ENCODE measurements around the gene A1CF.
"Not testable (repeated sequence)": the region's sequence is repeated elsewhere in the genome, so short reads cannot be mapped to it uniquely, and the experiment has no call there.

Gene A1CF

DNA sequence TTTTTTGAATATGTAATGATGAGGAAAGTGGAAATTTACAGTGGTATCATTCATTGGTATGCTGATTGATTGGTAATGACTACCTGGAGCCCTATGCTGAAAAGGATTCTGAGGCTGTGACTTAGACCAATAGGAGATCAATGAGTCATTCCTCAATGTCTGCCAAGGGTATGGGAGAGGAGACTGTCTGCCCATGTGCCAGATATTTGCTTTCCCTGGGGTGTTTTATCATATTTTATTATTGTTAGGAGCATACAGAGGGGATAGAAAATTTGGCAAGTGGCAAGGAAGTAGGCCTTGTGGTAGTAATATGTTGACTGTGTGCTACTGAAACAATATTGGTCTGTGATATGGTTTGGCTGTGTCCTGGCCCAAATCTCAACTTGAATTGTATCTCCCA is 90.9 kb downstream of the A1CF start:
- DNase-seq (ENCODE audit: low read depth in 2 of 3, low spot score in 2 of 3): no peak

DNA sequence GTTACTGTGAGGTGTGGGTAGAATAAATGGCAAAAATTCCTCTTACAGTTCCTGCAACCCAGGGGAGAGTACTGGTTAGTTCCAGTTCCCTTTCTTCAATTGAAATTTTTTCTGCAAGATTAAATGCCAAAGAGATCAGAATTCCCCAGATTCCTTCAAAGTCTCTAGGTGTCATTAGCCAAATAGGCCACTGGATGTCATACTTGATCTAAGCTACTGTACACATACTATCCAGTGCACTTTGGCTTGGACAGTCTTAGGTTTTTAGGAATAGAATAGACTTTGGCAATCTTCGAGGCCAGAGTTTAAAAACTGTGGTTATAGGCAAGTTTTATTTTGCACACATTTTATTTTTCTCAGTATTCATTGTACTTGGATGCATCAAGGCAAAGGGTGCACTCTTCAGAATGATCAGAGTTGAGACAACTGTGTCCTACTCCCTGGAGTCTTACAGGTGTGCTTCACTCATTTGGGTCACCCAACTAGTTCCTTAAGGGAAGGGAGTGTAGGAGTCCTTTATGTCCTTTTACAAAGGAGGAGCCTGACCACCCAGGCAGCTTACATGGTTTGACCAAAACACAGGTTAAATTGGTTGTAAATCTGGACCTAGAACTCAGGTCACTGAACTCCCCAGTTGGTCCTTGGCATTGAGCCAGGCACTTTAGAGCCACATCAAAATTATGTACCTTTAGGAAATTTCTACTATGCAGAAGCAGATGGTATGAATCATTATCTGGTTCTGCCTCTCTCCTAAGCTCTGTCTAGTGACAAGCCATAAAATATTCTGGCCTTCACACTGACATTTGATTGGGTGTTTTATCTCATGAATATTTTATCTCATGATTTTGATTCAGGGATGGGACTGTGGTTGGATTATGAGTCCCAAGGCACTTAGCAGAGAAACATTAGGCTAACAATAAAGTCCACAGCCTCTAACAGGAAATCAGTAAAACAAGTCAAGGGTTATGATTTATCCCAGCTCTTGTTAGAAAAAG is 96.2 kb downstream of the A1CF start:
- DNase-seq (ENCODE audit: low read depth in 2 of 3, low spot score in 2 of 3): no peak

DNA sequence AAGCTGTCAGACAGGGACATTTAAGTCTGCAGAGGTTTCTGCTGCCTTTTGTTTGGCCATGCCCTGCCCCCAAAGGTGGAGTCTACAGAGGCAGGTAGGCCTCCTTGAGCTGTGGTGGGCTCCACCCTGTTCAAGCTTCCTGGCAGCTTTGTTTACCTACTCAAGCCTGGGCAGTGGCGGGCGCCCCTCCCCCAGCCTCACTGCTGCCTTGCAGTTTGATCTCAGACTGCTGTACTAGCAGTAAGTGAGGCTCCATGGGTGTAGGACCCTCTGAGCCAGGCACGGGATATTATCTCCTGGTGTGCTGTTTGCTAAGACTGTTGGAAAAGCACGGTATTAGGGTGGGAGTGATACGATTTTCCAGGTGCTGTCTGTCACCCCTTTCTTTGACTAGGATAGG is 97.5 kb downstream of the A1CF start:
- not testable (repeated sequence) for DNase-seq (ENCODE audit: low read depth in 2 of 3, low spot score in 2 of 3)

DNA sequence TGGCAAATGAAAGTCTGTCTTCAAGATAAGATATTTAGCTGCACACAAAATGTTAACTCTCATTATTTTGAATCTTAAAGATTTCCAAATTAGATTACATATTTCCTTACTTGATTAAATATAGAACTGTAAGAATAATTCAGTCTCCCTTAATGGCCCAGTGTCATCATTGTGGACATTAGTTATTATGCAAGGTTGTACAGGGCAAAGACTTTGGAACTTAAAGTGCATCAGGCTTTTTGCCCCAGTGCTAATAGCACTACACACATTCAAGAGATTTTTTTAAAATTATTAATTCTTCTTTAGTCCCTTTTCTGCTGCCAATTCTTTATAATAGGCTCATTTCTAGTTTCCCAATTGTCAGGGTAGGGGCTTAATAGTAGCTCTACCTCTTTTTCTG is 103.4 kb downstream of the A1CF start:
- not testable (repeated sequence) for DNase-seq (ENCODE audit: low read depth in 2 of 3, low spot score in 2 of 3)

DNA sequence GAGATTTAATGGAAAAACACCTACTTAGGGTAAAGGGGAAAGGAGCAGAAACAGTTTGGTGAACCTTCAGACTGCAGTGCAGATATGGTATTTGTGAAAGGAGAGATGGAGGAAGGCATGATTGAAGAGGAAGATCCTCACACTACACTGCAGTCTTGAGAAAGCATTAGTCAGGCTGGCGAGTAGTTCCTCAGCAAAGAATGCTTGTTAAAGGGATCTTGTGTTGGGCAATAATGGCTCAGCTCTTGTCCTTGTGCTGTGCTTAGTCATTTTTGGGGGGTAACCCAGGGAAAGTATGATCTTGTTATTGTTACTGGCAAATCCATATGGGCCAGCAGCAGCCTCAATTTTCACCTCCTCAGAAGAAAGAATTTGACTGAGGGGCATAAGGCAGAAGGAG is 105.4 kb downstream of the A1CF start:
- not testable (repeated sequence) for DNase-seq (ENCODE audit: low read depth in 2 of 3, low spot score in 2 of 3)

DNA sequence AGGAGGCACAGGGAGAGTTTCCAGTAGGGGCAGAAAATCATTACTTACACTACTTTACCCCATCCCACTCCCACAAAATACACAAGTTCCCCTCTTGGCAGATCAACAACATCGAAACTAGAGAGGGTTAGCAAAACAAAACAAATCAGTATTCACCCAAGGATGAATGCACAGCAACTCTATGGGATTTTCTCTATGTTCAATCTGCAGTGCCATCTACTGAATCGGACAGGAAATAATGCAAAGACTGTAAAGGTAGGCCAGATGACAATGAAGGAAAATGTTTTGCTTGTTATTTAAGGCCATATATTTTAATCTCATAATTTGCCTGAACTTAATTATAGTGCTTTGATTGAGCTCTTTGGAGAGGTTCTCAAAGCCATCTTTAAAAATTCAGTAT is 110.6 kb downstream of the A1CF start:
- DNase-seq (ENCODE audit: low read depth in 2 of 3, low spot score in 2 of 3): not testable (repeated sequence)

DNA sequence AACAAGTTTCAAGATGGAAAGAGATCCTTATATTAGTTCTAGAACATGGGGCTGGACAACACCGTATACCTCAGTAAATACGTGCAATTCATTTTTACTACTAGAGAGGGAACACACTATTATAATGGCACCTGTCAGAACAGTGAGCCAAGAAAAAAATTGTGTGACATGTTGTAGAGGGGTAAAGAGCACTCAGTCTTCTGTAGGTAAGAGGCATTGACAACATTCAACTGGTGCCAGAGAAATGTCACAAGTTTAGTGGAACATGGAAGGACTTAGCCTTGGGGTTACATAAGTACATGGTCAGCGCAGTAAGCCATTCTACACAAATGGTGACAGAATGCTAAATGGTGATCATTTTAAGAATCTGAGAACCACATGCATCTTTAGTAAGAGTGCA is 113.4 kb downstream of the A1CF start:
- not testable (repeated sequence) for DNase-seq (ENCODE audit: low read depth in 2 of 3, low spot score in 2 of 3)

DNA sequence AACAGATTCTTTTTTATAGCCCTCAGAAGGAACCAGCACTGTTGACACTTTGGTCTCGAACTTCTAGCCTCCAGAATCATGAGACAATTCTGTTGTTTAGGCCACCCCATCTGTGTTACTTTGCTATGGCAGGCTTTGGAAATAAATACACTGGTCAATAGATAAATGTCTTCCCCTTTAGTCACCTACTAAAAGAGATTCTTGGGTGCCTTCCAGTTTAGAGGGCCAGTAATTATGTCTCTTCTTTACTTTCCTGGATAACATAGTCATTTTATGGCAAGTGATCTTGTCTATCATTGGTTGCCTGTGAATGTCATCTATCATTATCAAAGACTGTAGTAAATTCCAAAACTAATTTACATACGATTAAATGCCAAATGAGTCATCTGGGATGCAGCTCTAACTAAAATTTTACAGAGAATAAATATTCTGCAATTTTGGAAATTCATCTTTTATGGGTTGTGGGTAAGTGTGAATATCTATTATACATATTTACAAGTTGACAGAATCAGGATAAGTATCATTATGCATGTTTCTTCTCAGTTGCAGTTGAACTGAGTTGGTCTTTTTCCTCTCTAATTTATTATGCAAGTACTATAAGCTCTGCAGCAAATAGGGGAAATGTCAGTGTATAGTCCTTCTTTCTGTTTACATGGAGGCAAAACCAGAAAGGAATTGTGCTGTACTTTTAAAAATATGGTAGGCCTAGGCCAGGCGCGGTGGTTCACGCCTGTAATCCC is 118.5 kb downstream of the A1CF start:
- not testable (repeated sequence) for DNase-seq (ENCODE audit: low read depth in 2 of 3, low spot score in 2 of 3)

Data from activated CD8-positive, alpha-beta memory T cell treated with anti-CD3 and anti-CD28 coated beads for 48 hours (primary cell).